A673 (cell line): ENCODE measurements around the gene PDE6A. TPM values are rescaled to one million over a fixed set of nuclear protein-coding genes. Genes with fewer than 3 reads are reported as not detected.

Source experiments
- BruUV-seq: library from RNA; stranded (reverse); fragments of 400-500 nt; replicated peaks from 2 replicates; lab custom pipeline; 2021; lab: Mats Ljungman, UMichigan
- CTCF ChIA-PET: fragments of 300-600 bp; sonication (Branson Sonifier 250); formaldehyde crosslinking; loops from one replicate; lab custom pipeline; 2022; ENCODE audit warnings: antibody characterized with exemption; lab: Charles Lee
- POLR2A ChIA-PET: fragments of 300-600 bp; sonication (Branson Sonifier 250); formaldehyde crosslinking; loops from one replicate; lab custom pipeline; 2022; ENCODE audit warnings: antibody characterized with exemption; ENCODE audit not compliant: low non-redundant PET; lab: Charles Lee
- DNase-seq: peaks from one replicate; pipeline ENCODE4 v3.0.0-alpha.2; 2015; ENCODE audit warnings: low spot score
- H3K27ac ChIP-seq: fragments of 200-600 bp; sonication (generic); 2 replicates; pipeline ENCODE4 v1.5.1; 2016; ENCODE audit warnings: mixed run types, low read depth, mild to moderate bottlenecking, mixed read lengths, antibody characterized with exemption, low read length; ENCODE audit not compliant: poor library complexity, severe bottlenecking
- H3K27me3 ChIP-seq: fragments of 200-600 bp; sonication (generic); replicated peaks from 2 replicates; pipeline ENCODE4 v1.6.1; 2017; ENCODE audit warnings: mixed run types, low read depth, mild to moderate bottlenecking, mixed read lengths, antibody characterized with exemption, low read length; ENCODE audit not compliant: insufficient read depth, poor library complexity
- H3K36me3 ChIP-seq: fragments of 200-600 bp; sonication (generic); 2 replicates; pipeline ENCODE4 v1.6.1; 2016; ENCODE audit warnings: mixed run types, mild to moderate bottlenecking, mixed read lengths, antibody characterized with exemption, low read length; ENCODE audit not compliant: insufficient read depth, poor library complexity, severe bottlenecking
- H3K4me1 ChIP-seq: fragments of 200-600 bp; sonication (generic); 2 replicates; pipeline ENCODE4 v1.6.1; 2017; ENCODE audit warnings: mixed run types, mild to moderate bottlenecking, mixed read lengths, antibody characterized with exemption, low read length; ENCODE audit not compliant: insufficient read depth, poor library complexity, severe bottlenecking
- H3K4me3 ChIP-seq: fragments of 200-600 bp; sonication (generic); 2 replicates; pipeline ENCODE4 v1.5.1; 2016; ENCODE audit warnings: low read depth, mixed run types, mild to moderate bottlenecking, mixed read lengths, low read length; ENCODE audit not compliant: poor library complexity, severe bottlenecking
- H3K9me3 ChIP-seq: fragments of 200-600 bp; sonication (generic); 2 replicates; pipeline ENCODE4 v1.6.1; 2016; ENCODE audit warnings: mixed run types, low read depth, mild to moderate bottlenecking, mixed read lengths, antibody characterized with exemption, low read length; ENCODE audit not compliant: poor library complexity, severe bottlenecking
- EZH2 ChIP-seq: fragments of 200-600 bp; sonication (generic); IDR thresholded peaks from 2 replicates; pipeline ENCODE4 v1.6.1; 2017; ENCODE audit warnings: borderline replicate concordance, low read depth, mild to moderate bottlenecking, mixed read lengths, antibody characterized with exemption, low read length; ENCODE audit not compliant: poor library complexity, severe bottlenecking
- intact Hi-C: fragments of 100-400 bp; cut with micrococcal nuclease; formaldehyde crosslinking; loops from one replicate; pipeline ENCODE4 v1.10.0; 2022; ENCODE audit not compliant: unreplicated experiment
- total RNA-seq: library from RNA; stranded (reverse); gene quantifications from 2 replicates; pipeline ENCODE4 v1.2.3, GENCODE V29; 2021
- TF ChIP-seq, protein P1 (sequence below): fragments of 300-800, 200-600 bp; sonication (generic); conservative IDR thresholded peaks from 2 replicates; pipeline ENCODE4 v1.5.1; 2017; ENCODE audit warnings: low read depth, mild to moderate bottlenecking, antibody characterized with exemption, low read length, moderate library complexity, mixed read lengths

The PDE6A gene
- total RNA-seq, 1 experiment from 2014 or later: 0.49 TPM

DNA sequence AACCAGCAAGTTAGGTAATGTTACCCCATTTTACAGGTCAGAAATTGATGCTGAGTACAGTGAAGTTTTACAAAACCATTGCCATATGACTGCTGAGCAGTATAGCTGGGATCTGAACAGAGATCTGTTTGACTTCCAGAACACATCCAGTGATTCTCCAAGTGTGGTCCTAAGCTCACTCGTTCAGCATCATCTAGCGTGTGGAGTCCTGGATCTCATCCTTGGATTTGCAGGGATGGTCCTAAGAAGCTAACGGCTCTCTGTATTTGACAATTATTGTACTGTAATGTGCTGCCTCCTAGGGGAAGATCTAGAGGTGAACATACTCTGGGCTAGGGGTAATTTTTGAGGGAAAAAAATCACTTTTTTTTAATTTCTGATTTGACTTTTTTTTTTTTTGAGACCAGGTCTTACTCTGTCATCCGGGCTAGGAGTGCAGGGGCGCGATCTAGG, 17.4 kb upstream of the PDE6A start:
- Histone ChIP-seq H3K36me3 (peaks cover 11% of the 10 kb centered on the region), H3K4me1 (peaks cover 36% of the 10 kb centered on the region), H3K9me3 (no peaks in the 10 kb centered on the region), H3K27me3 (no peaks in the 10 kb centered on the region), H3K4me3 (peak overlapping the region; percentile 85), H3K27ac (peak overlapping the region; percentile 92)
- peak; percentile 78 for DNase-seq
- TF ChIP-seq, protein P1, sequence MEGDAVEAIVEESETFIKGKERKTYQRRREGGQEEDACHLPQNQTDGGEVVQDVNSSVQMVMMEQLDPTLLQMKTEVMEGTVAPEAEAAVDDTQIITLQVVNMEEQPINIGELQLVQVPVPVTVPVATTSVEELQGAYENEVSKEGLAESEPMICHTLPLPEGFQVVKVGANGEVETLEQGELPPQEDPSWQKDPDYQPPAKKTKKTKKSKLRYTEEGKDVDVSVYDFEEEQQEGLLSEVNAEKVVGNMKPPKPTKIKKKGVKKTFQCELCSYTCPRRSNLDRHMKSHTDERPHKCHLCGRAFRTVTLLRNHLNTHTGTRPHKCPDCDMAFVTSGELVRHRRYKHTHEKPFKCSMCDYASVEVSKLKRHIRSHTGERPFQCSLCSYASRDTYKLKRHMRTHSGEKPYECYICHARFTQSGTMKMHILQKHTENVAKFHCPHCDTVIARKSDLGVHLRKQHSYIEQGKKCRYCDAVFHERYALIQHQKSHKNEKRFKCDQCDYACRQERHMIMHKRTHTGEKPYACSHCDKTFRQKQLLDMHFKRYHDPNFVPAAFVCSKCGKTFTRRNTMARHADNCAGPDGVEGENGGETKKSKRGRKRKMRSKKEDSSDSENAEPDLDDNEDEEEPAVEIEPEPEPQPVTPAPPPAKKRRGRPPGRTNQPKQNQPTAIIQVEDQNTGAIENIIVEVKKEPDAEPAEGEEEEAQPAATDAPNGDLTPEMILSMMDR: peak; percentile 60
- no peak for TF ChIP-seq EZH2
- POLR2A ChIA-PET: interaction anchor here (0.6 to 0.7 kb wide), 3 partner anchors 45 to 333 kb away, joined by 3 read pairs; no protein-coding TSS in a partner anchor
- CTCF ChIA-PET: interaction anchor here (0.6 to 2.3 kb wide), 8 partner anchors 10 to 147 kb away, joined by 3 to 17 read pairs (median 7); no protein-coding TSS in a partner anchor
- BruUV-seq: no TSS peak
- intact Hi-C loops: loop anchor here (2.0 kb wide), 1 partner anchor 25 kb away; no protein-coding TSS in a partner anchor

DNA sequence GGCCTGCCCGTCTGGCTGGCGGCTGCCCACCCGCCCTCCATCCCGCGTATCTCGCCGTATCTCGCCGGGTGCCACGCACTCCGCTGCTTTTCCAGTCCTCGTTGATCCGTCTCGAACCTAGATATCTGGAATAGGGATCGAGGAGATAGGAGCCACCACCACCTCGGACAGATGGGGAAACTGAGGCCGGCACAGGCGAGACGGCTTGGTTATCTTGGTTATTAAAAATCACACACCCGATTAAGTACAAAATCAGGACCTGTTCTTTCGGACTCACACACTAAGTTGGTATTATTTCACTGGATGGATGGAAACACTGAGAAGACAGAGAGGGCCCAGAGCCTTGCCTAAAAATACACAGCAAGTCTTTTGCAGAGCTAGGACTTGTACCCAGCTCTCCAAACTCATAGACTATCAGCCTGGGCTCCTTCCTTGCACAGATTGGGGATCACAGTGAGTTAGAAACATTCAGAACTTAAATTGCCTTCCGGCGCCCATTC, 16.6 kb upstream of the PDE6A start:
- Histone ChIP-seq H3K4me3 (peak overlapping the region; percentile 85), H3K27me3 (no peaks in the 10 kb centered on the region), H3K9me3 (no peaks in the 10 kb centered on the region), H3K27ac (peak overlapping the region; percentile 92), H3K4me1 (peaks cover 35% of the 10 kb centered on the region), H3K36me3 (peaks cover 11% of the 10 kb centered on the region)
- intact Hi-C loops: loop anchor here (2.0 kb wide), 1 partner anchor 24 kb away; no protein-coding TSS in a partner anchor
- ChIA-PET POLR2A (no interaction called here), CTCF (interaction anchor here (0.6 to 2.3 kb wide), 5 partner anchors 9 to 124 kb away, joined by 3 to 17 read pairs (median 9); no protein-coding TSS in a partner anchor)
- TSS peak; percentile 51 for BruUV-seq
- DNase-seq: peak; percentile 17
- TF ChIP-seq, protein P1: no peak
- TF ChIP-seq EZH2: no peak

- peak within 1 kb of the TSS; percentile 92 for H3K27ac ChIP-seq
- no peaks in the 10 kb centered on the region for H3K9me3 ChIP-seq
- H3K4me1 ChIP-seq: peaks cover 28% of the 10 kb centered on the region
- TF ChIP-seq EZH2: no peak
- TF ChIP-seq, protein P1: no peak
- no TSS peak for BruUV-seq
- CTCF ChIA-PET: interaction anchor here (0.6 to 2.3 kb wide), 7 partner anchors 30 to 691 kb away, joined by 3 to 17 read pairs (median 3); no protein-coding TSS in a partner anchor
- peaks cover 11% of the 10 kb centered on the region for H3K36me3 ChIP-seq
- DNase-seq: peak; percentile 99
- peak within 1 kb of the TSS; percentile 85 for H3K4me3 ChIP-seq
- intact Hi-C loops: loop anchor here (2.0 kb wide), 1 partner anchor 24 kb away; no protein-coding TSS in a partner anchor
- H3K27me3 ChIP-seq: no peaks in the 10 kb centered on the region
- POLR2A ChIA-PET: interaction anchor here (0.5 to 0.8 kb wide), 2 partner anchors 23 to 65 kb away, joined by 4 to 9 read pairs; no protein-coding TSS in a partner anchor
These were observed 15.9 kb upstream of the PDE6A start, which contains the start of gene SLC26A2 for GRCh38 chr5:149960272-149961185. Gene SLC26A2, plus strand, starts transcription at chr5:149960758. Its CDS starts 16,895 bp downstream, at chr5:149977653.
